H9 (cell line): ENCODE measurements around the gene CCDC154. TPM values are rescaled to one million over a fixed set of nuclear protein-coding genes. Genes with fewer than 3 reads are reported as not detected.
A peak's percentile ranks its signal among the peaks of the same experiment; 100 is the strongest.

ENCODE experiments used
- DNase-seq: peaks from one replicate; pipeline ENCODE4 v3.0.0-alpha.2; 2017
- H2AFZ ChIP-seq: one replicate; pipeline ENCODE4 v1.6.1; 2013; ENCODE audit warnings: mild to moderate bottlenecking, low read length, control low read depth, moderate library complexity
- H2AK5ac ChIP-seq: 2 replicates; pipeline ENCODE4 v1.6.1; 2013; ENCODE audit warnings: low read length, control low read depth, mixed read lengths; ENCODE audit not compliant: insufficient read length
- H2BK120ac ChIP-seq: one replicate; pipeline ENCODE4 v1.6.1; 2013; ENCODE audit warnings: low read depth, mild to moderate bottlenecking, low read length, control low read depth, inconsistent platforms; ENCODE audit not compliant: poor library complexity, severe bottlenecking
- H2BK12ac ChIP-seq: 2 replicates; pipeline ENCODE4 v1.6.1; 2013; ENCODE audit warnings: low read length, control low read depth, mixed read lengths, low read depth; ENCODE audit not compliant: insufficient read length
- H2BK15ac ChIP-seq: 2 replicates; pipeline ENCODE4 v1.6.1; 2013; ENCODE audit warnings: low read depth, low read length, control low read depth
- H2BK20ac ChIP-seq: one replicate; pipeline ENCODE4 v1.6.1; 2013; ENCODE audit warnings: low read depth, mild to moderate bottlenecking, low read length, control low read depth, inconsistent platforms; ENCODE audit not compliant: poor library complexity, severe bottlenecking
- H2BK5ac ChIP-seq: 2 replicates; pipeline ENCODE4 v1.6.1; 2013; ENCODE audit warnings: low read length, control low read depth, mixed read lengths; ENCODE audit not compliant: insufficient read length
- H3K14ac ChIP-seq: 2 replicates; pipeline ENCODE4 v1.6.1; 2013; ENCODE audit warnings: low read length, control low read depth; ENCODE audit not compliant: insufficient read depth
- H3K18ac ChIP-seq: 2 replicates; pipeline ENCODE4 v1.6.1; 2013; ENCODE audit warnings: low read depth, mild to moderate bottlenecking, mixed read lengths, low read length, control low read depth; ENCODE audit not compliant: insufficient read length
- H3K23ac ChIP-seq: 2 replicates; pipeline ENCODE4 v1.6.1; 2013; ENCODE audit warnings: low read length, control low read depth, mixed read lengths, low read depth; ENCODE audit not compliant: insufficient read length
- H3K23me2 ChIP-seq: 2 replicates; pipeline ENCODE4 v1.6.1; 2013; ENCODE audit warnings: low read depth, mild to moderate bottlenecking, mixed read lengths, low read length, control low read depth; ENCODE audit not compliant: insufficient read length, poor library complexity, severe bottlenecking
- H3K27ac ChIP-seq: 2 replicates; pipeline ENCODE4 v1.5.1; 2013; ENCODE audit warnings: low read length, control low read depth, mixed read lengths, low read depth; ENCODE audit not compliant: insufficient read length
- H3K27me3 ChIP-seq: 2 replicates; pipeline ENCODE4 v1.6.1; 2013; ENCODE audit warnings: low read length, control low read depth, inconsistent platforms; ENCODE audit not compliant: insufficient read depth
- H3K4ac ChIP-seq: 2 replicates; pipeline ENCODE4 v1.6.1; 2013; ENCODE audit warnings: low read depth, mild to moderate bottlenecking, control low read depth, inconsistent platforms, low read length, moderate library complexity
- H3K4me1 ChIP-seq: 2 replicates; pipeline ENCODE4 v1.6.1; 2013; ENCODE audit warnings: low read length, control low read depth, inconsistent platforms; ENCODE audit not compliant: insufficient read depth
- H3K4me2 ChIP-seq: 2 replicates; pipeline ENCODE4 v1.6.1; 2013; ENCODE audit warnings: low read length, control low read depth, mixed read lengths; ENCODE audit not compliant: insufficient read length, insufficient read depth
- H3K56ac ChIP-seq: 2 replicates; pipeline ENCODE4 v1.6.1; 2013; ENCODE audit warnings: low read depth, mild to moderate bottlenecking, mixed read lengths, low read length, control low read depth; ENCODE audit not compliant: insufficient read length
- H3K79me1 ChIP-seq: 2 replicates; pipeline ENCODE4 v1.6.1; 2013; ENCODE audit warnings: low read depth, mild to moderate bottlenecking, moderate library complexity, low read length, control low read depth, inconsistent platforms; ENCODE audit not compliant: insufficient read depth, poor library complexity, severe bottlenecking
- H3K79me2 ChIP-seq: 2 replicates; pipeline ENCODE4 v1.6.1; 2013; ENCODE audit warnings: low read length, control low read depth, inconsistent platforms; ENCODE audit not compliant: insufficient read depth
- H3K9ac ChIP-seq: 2 replicates; pipeline ENCODE4 v1.6.1; 2013; ENCODE audit warnings: low read length, control low read depth, mixed read lengths; ENCODE audit not compliant: insufficient read length; ENCODE audit errors: extremely low read depth
- H3K9me3 ChIP-seq: one replicate; pipeline ENCODE4 v1.6.1; 2013; ENCODE audit warnings: low read depth, low read length, inconsistent platforms; ENCODE audit not compliant: control insufficient read depth
- H3T11ph ChIP-seq: one replicate; pipeline ENCODE4 v1.6.1; 2013; ENCODE audit warnings: mild to moderate bottlenecking, low read length, control low read depth, inconsistent platforms
- H4K20me1 ChIP-seq: one replicate; pipeline ENCODE4 v1.6.1; 2013; ENCODE audit not compliant: control insufficient read depth, insufficient read length, insufficient read depth
- H4K5ac ChIP-seq: 2 replicates; pipeline ENCODE4 v1.6.1; 2013; ENCODE audit warnings: low read depth, mild to moderate bottlenecking, mixed read lengths, low read length, control low read depth; ENCODE audit not compliant: insufficient read length
- H4K8ac ChIP-seq: replicated peaks from 2 replicates; pipeline ENCODE4 v1.6.1; 2013; ENCODE audit warnings: low read length, control low read depth, mixed read lengths, low read depth; ENCODE audit not compliant: insufficient read length
- H4K91ac ChIP-seq: 2 replicates; pipeline ENCODE4 v1.6.1; 2013; ENCODE audit warnings: low read depth, mild to moderate bottlenecking, moderate library complexity, mixed read lengths, low read length, control low read depth; ENCODE audit not compliant: insufficient read length
- H3K27ac Mint-ChIP-seq, 3 experiments: 2 replicates in 2 of 3; 3 replicates in 1 of 3; pipeline ENCODE4 v1.8.0; 2020 to 2021; ENCODE audit warnings: mixed read lengths in 3 of 3, mild to moderate bottlenecking in 1 of 3, moderate library complexity in 1 of 3
- H3K27me3 Mint-ChIP-seq: 2 replicates; pipeline ENCODE4 v1.8.0; 2021; ENCODE audit warnings: low read depth, mild to moderate bottlenecking, moderate library complexity, mixed read lengths
- H3K36me3 Mint-ChIP-seq, 3 experiments: 2 replicates in 2 of 3; 3 replicates in 1 of 3; pipeline ENCODE4 v1.8.0; 2020 to 2021; ENCODE audit warnings: low read depth in 3 of 3, mixed read lengths in 3 of 3; ENCODE audit not compliant: insufficient read depth in 1 of 3
- H3K4me1 Mint-ChIP-seq, 2 experiments: 2 replicates each; pipeline ENCODE4 v1.8.0; 2020; ENCODE audit warnings: mixed read lengths in 2 of 2
- H3K4me3 Mint-ChIP-seq, 2 experiments: 2 replicates in 1 of 2; 3 replicates in 1 of 2; pipeline ENCODE4 v1.8.0; 2020 to 2021; ENCODE audit warnings: mild to moderate bottlenecking in 2 of 2, mixed read lengths in 2 of 2, moderate library complexity in 1 of 2
- H3K9me3 Mint-ChIP-seq, 2 experiments: 2 replicates in 1 of 2; 3 replicates in 1 of 2; pipeline ENCODE4 v1.8.0; 2020; ENCODE audit warnings: mild to moderate bottlenecking in 2 of 2, mixed read lengths in 2 of 2, moderate library complexity in 1 of 2
- CTCF ChIP-seq: fragments of 200-600 bp; sonication (generic); conservative IDR thresholded peaks from 3 replicates; pipeline ENCODE4 v1.8.0; 2021; ENCODE audit warnings: antibody characterized with exemption, mild to moderate bottlenecking
- WGBS: extraction: QIAGEN DNeasy Blood & Tissue Kit; methylation state at CpG from one replicate; pipeline ENCODE4 v1.1.7; 2013; ENCODE audit warnings: missing lambda C conversion rate, low lambda C conversion rate, mixed read lengths; ENCODE audit not compliant: insufficient read length; ENCODE audit errors: extremely low coverage; 5-methylcytosine and 5-hydroxymethylcytosine counted together
- total RNA-seq: library from RNA; stranded (reverse); gene quantifications from 2 replicates; pipeline ENCODE4 v1.2.1, GENCODE V29; 2021

CCDC154 gene
- total RNA-seq, 1 experiment from 2014 or later: 1.3 TPM

- Histone ChIP-seq H3K9ac (no peak overlapping the region), H3T11ph (no peak overlapping the region), H3K27me3 (no peaks in the 10 kb centered on the region), H3K14ac (no peak overlapping the region; the same call in 1 of the 2 replicates), H2BK15ac (no peak overlapping the region), H4K8ac (no peak overlapping the region), H2BK20ac (no peak overlapping the region), H2AK5ac (no peak overlapping the region), H3K79me1 (no peaks in the 10 kb centered on the region), H3K56ac (no peak overlapping the region), H3K27ac (no peak overlapping the region), H2AFZ (no peak overlapping the region), H3K18ac (peak overlapping the region; percentile 15), H4K5ac (no peak overlapping the region), H3K4me1 (no peaks in the 10 kb centered on the region), H2BK12ac (no peak overlapping the region), H4K20me1 (no peaks in the 10 kb centered on the region), H3K4me2 (no peak overlapping the region), H3K79me2 (no peaks in the 10 kb centered on the region), H4K91ac (no peak overlapping the region), H3K23me2 (peaks cover 6% of the 10 kb centered on the region), H3K9me3 (no peaks in the 10 kb centered on the region), H2BK5ac (no peak overlapping the region), H3K23ac (no peak overlapping the region), H3K4ac (peak overlapping the region; percentile 55; the same call in 1 of the 2 replicates), H2BK120ac (no peak overlapping the region)
- Mint-ChIP-seq H3K27ac (no peak overlapping the region), H3K4me3 (no peak overlapping the region), H3K9me3 (peaks cover 6 to 10% of the 10 kb centered on the region in 2 experiments; a peak in 4 of 5 replicates), H3K36me3 (peaks cover 0 to 6% (median 0%) of the 10 kb centered on the region in 3 experiments; a peak in 2 of 7 replicates), H3K27me3 (no peaks in the 10 kb centered on the region; the same call in 1 of the 2 replicates), H3K4me1 (peaks cover 0 to 4% of the 10 kb centered on the region in 2 experiments; a peak in 2 of 4 replicates)
- DNase-seq: no peak
- WGBS: no CpG with 5 or more reads among the region's 16 CpGs
- no peak for TF ChIP-seq CTCF
These were observed 18.6 kb downstream of the CCDC154 start for GRCh38 chr16:1425616-1426370.
